Superior temporal gyrus (tissue), 1 donor: ENCODE data around the gene CCDC81.

Source experiments
- DNase-seq: peaks from one replicate; pipeline ENCODE4 v3.0.0-alpha.2; 2016; ENCODE audit errors: extremely low spot score

The CCDC81 gene

DNA sequence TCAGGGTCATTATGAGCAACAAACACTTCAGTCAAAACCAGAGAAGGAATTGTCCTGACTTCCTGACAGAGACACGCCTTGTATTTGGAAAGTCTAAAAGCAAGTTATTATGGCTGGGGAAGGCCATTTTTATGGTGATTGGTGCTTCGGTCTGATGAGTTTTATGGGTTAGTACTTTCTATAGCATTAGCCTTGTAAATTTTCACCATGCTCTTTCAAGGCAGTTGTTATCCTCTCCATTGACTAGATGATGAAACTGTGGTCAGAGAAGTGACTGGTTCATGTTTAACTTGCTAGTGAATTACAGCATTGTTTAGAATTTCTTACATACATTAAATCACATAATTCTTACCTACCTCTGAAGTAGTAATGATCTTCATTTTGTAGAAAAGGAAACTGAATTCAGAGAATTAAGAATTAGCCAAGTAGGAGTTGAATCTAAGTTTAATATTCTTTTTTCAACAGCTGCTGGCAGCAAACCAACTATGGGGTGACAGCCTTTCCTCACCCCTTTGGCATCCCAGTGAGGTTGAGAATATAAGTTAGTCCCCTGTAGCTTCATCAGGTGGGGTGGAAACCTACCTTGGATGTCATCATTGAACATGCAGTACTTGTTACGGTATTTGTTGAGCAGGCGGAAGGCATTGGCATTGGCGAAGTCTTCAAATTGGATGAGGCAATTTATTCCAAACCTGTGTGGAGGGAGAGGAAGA lies 90.0 kb downstream of the CCDC81 start:
- DNase-seq, result no peak

DNA sequence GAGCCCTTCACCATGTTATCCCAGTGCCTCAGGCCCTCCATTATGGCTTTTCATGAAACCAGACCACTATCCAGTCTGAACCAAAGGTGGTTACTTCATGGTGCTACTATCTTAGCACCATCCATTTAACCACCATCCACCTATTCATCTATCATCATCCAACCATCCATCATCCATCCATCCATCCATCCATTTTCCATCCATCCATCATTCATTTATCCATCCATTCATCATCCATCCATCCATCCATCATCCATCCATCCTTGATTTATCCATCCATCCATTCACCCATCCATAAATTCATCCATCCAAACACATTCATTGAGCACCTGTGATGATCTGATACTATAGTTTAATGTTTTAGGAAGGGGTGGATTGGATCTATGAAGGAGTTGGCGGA lies 93.5 kb downstream of the CCDC81 start:
- no peak for DNase-seq

DNA sequence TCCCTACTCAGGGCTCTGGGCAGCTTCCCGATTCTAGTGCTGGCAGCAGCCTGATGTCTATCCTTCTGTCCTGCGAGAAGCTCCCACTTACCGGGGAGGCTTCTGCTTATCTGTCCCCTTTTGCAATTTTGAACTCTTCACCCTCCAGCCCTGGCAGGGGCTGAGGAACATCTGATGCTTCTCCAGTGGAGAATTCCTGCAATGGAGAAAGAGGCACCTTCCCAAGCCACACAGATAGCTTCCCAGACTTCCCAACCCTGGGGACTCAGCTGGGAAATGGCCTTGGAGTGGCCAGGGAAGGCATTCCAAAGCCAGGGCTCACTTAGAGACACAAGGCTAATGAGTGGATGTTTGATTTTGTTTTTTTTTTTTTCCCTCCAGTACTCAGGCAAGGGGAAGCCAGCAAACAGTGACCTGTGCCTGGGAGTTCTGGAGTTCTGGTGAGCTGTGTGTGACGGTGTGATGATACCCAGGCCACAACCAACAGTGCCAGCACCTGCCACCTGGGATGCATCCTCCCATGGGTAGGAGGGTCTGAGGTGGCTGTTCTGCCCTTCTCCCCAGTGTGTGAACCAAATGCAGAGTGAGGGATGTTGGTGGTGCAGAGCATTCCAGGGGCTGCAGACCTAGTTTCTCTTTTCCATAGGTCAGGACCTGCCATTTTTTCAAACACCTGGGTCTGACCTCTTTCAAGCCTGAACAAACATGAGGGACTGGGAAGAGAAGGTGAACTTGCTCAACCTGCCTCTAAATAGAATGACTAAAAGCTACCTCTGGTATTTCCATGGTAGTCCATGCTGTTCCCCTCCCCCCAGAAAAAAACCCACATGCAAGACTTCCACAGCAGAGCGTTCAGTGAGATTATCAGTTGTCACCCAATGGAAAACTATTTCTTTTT lies 95.1 kb downstream of the CCDC81 start:
- DNase-seq, result no peak
